NCI-H2171 treated with DMSO at 0.1 percent for 48 hours (cell line): ENCODE measurements around the gene FNIP1.
"Not testable (repeated sequence)": the region's sequence is repeated elsewhere in the genome, so short reads cannot be mapped to it uniquely, and the experiment has no call there.

ENCODE experiments used
- DNase-seq: peaks from one replicate; lab custom pipeline; 2025; lab: John Stamatoyannopoulos, UW

FNIP1 gene

DNA sequence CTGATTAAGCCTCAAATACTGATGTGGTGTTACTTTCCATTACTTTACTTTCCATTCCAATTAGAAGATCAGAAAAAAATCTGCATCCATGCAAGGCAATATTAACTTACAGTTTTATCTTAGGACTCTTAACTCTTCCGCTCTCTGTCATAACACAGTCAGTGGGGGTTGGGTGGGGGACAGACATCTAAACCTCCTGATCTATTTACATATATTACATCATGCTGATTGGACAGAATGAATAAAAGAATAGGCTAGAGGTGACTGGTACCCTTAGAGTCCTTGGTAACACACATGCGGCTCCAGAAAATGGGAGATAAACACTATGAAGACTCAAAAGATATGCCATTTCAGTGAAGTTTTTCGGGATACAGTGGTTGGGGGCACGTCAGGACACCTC is 189.4 kb downstream of the FNIP1 start:
- no peak for DNase-seq

DNA sequence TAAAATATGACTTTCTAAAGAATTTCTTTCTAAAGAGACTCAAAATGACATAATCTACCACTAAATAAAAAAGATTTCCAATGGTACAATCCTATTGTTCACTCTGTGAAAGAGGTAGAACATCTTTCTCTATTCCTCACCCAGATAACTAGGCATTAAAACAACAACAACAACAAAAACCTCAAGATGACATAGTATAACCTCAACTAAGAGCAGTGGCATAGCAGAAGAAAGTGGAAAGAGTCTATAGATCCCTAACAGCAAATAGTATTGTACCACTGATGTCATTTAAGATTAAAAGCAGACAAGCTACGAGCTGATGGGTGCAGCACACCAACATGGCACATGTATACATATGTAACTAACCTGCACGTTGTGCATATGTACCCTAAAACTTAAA is 191.7 kb downstream of the FNIP1 start:
- DNase-seq = no peak

DNA sequence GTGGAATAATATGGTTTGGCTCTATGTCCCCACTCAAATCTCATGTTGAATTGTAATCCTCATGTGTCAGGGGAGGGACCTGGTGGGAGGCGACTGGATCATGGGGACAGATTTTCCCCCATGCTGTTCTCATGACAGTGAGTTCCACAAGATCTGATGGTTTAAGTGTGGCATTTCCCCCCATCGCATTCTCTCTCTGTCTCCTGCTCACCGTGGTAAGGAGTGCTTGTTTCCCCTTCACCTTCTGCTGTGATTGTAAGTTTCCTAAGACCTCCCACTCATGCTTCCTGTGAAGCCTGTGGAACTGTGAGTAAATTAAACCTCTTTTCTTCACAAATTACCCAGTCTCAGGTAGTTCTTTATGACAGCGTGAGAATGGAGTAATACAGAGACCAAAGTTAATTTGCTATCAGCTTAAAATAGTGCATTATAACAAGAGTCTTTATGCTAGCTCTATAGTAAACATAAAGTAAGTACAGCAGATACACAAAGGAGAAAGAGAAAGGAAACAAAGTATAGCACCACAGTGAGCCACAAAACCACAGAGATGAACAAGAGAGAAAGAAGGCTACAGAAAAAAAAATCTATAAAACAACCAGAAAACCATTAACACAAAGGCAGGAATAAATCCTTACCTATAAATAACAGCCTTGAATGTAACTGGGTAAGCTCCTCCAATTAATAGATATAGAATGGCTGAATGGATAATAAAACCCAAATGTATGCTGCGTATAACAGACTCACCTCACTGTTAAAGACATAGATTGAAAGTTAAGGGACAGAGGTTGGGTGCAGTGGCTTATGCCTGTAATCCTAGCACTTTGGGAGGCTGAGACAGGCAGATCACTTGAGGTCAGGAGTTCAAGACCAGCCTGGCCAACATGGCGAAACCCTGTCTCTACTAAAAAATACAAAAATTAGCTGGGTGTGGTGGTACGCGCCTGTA is 201.5 kb downstream of the FNIP1 start:
- DNase-seq = no peak

DNA sequence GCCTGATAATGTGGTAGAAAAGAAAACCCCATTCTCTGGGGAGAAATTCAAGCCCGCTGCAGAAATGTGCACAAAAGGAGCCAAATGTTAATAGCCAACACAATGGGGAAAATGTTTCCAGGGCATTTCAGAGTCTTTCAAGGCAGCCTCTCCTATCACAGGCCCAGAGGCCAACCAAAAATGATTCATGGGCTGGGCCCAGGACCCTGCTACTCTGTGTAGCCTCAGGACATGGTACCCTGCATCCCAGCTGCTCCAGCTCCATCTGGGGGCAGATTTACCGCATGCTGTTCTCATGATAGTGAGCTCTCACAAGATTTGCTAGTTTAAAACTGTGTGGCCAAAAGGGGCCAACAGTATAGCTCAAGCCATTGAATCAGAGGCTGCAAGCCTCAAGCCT is 202.9 kb downstream of the FNIP1 start:
- no peak for DNase-seq

DNA sequence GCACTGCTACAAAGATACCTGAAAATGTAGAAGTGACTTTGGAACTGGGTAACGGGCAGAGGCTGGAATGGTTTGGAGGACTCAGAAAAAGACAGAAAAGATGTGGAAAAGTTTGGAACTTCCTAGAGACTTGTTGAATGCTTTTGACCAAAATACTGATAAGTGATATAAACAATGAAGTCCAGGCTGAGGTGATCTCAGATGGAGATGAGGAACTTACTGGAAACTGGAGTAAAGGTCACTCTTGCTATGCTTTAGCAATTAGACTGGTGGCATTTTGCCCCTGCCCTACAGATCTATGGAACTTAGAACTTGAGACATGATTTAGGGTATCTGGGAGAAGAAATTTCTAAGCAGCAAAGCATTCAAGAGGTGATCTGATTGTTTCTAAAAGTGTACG is 203.4 kb downstream of the FNIP1 start:
- not testable (repeated sequence) for DNase-seq
